ENCODE results near the gene POLR3GL.

The POLR3GL gene

DNA sequence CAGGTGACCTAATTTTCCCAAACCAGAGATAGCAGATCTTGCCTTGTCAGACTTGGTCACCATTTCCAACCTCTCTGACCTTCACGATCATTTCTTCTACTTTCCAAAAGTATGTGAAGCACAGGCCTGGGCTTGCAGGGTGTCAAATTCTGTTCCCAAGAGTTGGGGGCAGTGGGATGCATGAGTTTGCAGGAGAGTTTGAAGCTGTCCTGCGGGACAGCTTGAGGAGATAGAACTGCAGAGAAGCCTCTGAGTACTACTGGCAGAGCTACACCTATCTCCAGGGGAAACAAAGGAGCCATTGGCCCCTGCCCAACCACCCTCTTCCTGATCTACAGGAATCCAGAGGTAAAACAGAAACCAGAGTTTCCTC is 20.6 kb downstream of the POLR3GL start:
- peak overlapping the region; percentile 94 for H3K27ac ChIP-seq (ENCODE audit: low read length)
- H3K4me1 ChIP-seq (ENCODE audit: control insufficient read depth, insufficient read depth, low read length): peaks cover 47% of the 10 kb centered on the region
- no peaks in the 10 kb centered on the region for H3K36me3 ChIP-seq (ENCODE audit: control insufficient read depth in 2 of 2, insufficient read depth in 2 of 2, low read length in 2 of 2)
- peak overlapping the region; percentile 39 to 55 for H3K9ac ChIP-seq (ENCODE audit: low read length in 2 of 2)
- H3K4me3 ChIP-seq (ENCODE audit: low read length in 2 of 2): peak overlapping the region in 1 of 2 donors; percentile 61
- no peaks in the 10 kb centered on the region for H3K27me3 ChIP-seq (ENCODE audit: control insufficient read depth in 1 of 2, insufficient read depth in 2 of 2, low read length in 2 of 2)
- no peaks in the 10 kb centered on the region for H3K9me3 ChIP-seq (ENCODE audit: control insufficient read depth in 2 of 2, low read length in 2 of 2)

DNA sequence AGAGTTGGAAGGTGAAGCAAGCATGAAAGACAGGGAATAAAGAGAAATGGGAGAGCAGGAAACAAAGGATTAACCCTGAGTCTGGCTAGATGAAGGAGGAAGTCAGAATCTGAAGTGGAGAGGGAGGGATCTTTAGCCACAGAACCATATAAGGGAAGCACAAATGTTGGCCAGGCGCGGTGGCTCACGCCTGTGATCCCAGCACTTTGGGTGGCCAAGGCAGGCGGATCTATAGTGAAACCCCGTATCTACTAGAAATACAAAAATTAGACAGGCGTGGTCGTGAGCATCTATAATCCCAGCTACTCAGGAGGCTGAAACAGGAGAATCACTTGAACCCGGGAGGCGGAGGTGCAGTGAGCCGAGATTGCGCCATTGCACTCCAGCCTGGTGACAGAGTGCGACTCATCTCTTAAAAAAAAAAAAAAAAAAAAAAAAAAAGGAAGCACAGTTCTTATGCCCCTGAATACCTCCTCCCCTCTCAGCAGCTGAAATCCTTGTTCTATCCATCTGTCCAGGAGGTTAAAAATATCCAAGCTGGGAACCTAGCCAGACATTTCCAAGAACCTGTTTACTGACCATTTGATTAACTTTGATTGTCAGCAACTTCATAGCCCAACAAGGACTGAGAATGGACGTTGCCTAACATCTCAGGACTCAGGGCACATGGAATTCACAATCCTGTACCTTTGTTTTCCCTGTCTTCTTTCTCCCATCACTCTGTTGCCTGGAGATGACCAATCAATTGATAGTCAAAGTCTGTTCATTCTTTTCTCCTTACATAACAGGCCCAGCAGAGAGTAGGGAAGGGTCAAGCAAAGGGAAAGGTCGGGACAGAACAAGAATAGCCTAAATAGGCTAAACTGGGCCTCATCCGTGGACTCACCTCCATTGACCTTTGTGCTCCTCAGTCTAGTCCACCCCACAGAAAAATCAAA is 21.3 kb downstream of the POLR3GL start:
- H3K36me3 ChIP-seq (ENCODE audit: control insufficient read depth in 2 of 2, insufficient read depth in 2 of 2, low read length in 2 of 2): no peaks in the 10 kb centered on the region
- peaks cover 40% of the 10 kb centered on the region for H3K4me1 ChIP-seq (ENCODE audit: control insufficient read depth, insufficient read depth, low read length)
- H3K4me3 ChIP-seq (ENCODE audit: low read length in 2 of 2): peak overlapping the region in 1 of 2 donors; percentile 61
- no peaks in the 10 kb centered on the region for H3K27me3 ChIP-seq (ENCODE audit: control insufficient read depth in 1 of 2, insufficient read depth in 2 of 2, low read length in 2 of 2)
- peak overlapping the region; percentile 94 for H3K27ac ChIP-seq (ENCODE audit: low read length)
- no peaks in the 10 kb centered on the region for H3K9me3 ChIP-seq (ENCODE audit: control insufficient read depth in 2 of 2, low read length in 2 of 2)
- peak overlapping the region; percentile 39 to 55 for H3K9ac ChIP-seq (ENCODE audit: low read length in 2 of 2)

DNA sequence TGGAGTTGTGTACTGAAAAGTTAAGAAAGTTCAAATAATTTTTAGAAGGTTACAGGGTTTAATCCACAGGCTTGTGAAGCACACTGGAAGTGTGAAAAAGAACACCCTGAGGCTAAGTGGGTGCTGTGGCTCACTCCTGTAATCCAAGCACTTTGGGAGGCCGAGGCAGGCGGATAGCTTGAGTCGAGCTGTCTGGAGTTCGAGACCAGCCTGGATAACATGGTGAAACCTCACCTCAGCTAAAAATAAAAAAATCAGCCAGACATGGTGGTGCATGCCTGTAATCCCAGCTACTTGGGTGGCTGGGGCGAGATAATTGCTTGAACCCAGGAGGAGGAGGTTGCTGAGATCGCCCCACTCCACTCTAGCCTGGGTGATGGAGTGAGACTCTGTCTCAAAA is 22.1 kb downstream of the POLR3GL start:
- peak overlapping the region; percentile 94 for H3K27ac ChIP-seq (ENCODE audit: low read length)
- peak overlapping the region in 1 of 2 donors; percentile 3 for H3K4me3 ChIP-seq (ENCODE audit: low read length in 2 of 2)
- no peaks in the 10 kb centered on the region for H3K36me3 ChIP-seq (ENCODE audit: control insufficient read depth in 2 of 2, insufficient read depth in 2 of 2, low read length in 2 of 2)
- peak overlapping the region in 1 of 2 donors; percentile 36 for H3K9ac ChIP-seq (ENCODE audit: low read length in 2 of 2)
- H3K27me3 ChIP-seq (ENCODE audit: control insufficient read depth in 1 of 2, insufficient read depth in 2 of 2, low read length in 2 of 2): no peaks in the 10 kb centered on the region
- no peaks in the 10 kb centered on the region for H3K9me3 ChIP-seq (ENCODE audit: control insufficient read depth in 2 of 2, low read length in 2 of 2)
- peaks cover 37% of the 10 kb centered on the region for H3K4me1 ChIP-seq (ENCODE audit: control insufficient read depth, insufficient read depth, low read length)

DNA sequence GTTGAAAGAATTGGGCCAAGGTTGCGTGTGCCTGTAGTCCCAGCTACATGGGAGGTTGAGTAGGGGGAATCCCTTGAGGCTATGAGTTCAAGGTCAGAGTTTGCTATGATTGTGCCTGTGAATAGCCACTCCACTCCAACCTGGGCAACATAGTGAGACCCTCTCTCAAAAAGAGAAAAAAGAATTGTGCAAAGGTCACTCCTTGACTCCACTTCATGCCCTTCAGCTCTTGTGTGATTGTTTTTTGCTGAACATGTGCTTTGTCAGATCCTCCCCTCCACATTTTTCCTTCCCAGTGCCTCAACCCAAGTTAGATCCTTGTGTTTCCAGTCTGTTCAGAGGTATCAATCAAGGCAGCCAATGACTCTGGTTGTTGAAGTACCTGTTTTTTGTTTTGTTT is 23.4 kb downstream of the POLR3GL start:
- no peak overlapping the region for H3K4me3 ChIP-seq (ENCODE audit: low read length in 2 of 2)
- no peak overlapping the region for H3K9ac ChIP-seq (ENCODE audit: low read length in 2 of 2)
- H3K27me3 ChIP-seq (ENCODE audit: control insufficient read depth in 1 of 2, insufficient read depth in 2 of 2, low read length in 2 of 2): no peaks in the 10 kb centered on the region
- H3K27ac ChIP-seq (ENCODE audit: low read length): no peak overlapping the region
- H3K9me3 ChIP-seq (ENCODE audit: control insufficient read depth in 2 of 2, low read length in 2 of 2): no peaks in the 10 kb centered on the region
- H3K4me1 ChIP-seq (ENCODE audit: control insufficient read depth, insufficient read depth, low read length): peaks cover 31% of the 10 kb centered on the region
- peaks cover 6 to 10% of the 10 kb centered on the region in 2 donors for H3K36me3 ChIP-seq (ENCODE audit: control insufficient read depth in 2 of 2, insufficient read depth in 2 of 2, low read length in 2 of 2)

DNA sequence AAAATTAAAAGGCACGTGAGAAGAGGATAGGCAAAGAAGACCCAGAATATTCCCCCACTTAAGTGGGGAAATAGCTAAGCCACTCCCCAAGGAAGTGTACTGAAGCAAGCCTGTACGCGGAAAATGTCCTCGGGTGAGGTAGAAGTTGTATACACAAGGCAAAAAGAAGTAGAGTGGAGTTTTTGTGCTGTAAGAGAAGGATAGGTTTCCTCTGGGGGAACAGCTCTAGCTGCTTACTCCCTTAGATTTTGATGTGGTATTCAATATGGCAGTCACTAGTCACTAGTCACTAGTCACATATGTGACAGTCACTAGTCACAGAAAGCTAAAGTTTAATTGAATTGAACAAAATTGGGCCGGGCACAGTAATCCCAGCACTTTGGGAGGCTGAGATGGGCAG is 24.3 kb downstream of the POLR3GL start:
- H3K4me1 ChIP-seq (ENCODE audit: control insufficient read depth, insufficient read depth, low read length): peaks cover 24% of the 10 kb centered on the region
- peaks cover 14 to 19% of the 10 kb centered on the region in 2 donors for H3K36me3 ChIP-seq (ENCODE audit: control insufficient read depth in 2 of 2, insufficient read depth in 2 of 2, low read length in 2 of 2)
- H3K9ac ChIP-seq (ENCODE audit: low read length in 2 of 2): no peak overlapping the region
- no peaks in the 10 kb centered on the region for H3K9me3 ChIP-seq (ENCODE audit: control insufficient read depth in 2 of 2, low read length in 2 of 2)
- no peak overlapping the region for H3K4me3 ChIP-seq (ENCODE audit: low read length in 2 of 2)
- H3K27me3 ChIP-seq (ENCODE audit: control insufficient read depth in 1 of 2, insufficient read depth in 2 of 2, low read length in 2 of 2): no peaks in the 10 kb centered on the region
- no peak overlapping the region for H3K27ac ChIP-seq (ENCODE audit: low read length)

DNA sequence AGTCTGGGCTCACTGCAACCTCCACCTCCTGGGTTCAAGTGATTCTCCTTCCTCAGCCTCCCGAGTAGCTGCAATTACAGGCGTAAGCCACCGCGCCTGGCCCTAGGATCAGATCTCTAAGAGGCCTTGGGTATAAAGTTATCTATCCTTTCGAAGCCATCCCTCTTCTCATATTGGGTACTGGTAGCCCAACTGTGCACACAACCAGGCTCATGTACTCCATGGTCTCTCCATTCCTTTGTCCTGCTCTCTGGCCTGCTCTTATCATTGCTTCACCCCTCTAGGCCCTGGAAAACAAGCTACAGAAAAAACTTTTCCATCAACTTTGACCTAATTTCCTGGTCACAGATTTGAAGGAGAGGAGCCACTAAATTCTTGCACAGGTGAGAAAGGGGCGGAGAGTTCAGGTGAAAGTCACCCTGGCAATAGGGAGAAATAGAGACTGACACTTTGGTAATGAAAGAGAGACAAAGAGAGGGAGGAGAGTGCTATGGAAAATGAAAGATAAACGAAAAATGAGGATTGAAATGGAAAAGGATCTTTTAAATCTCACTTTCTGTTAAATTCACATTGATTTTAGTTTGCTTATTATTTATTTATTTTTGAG is 25.9 kb downstream of the POLR3GL start:
- Histone ChIP-seq H3K4me3 (ENCODE audit: low read length in 2 of 2) (no peak overlapping the region), H3K4me1 (ENCODE audit: control insufficient read depth, insufficient read depth, low read length) (peaks cover 20% of the 10 kb centered on the region), H3K27me3 (ENCODE audit: control insufficient read depth in 1 of 2, insufficient read depth in 2 of 2, low read length in 2 of 2) (no peaks in the 10 kb centered on the region), H3K36me3 (ENCODE audit: control insufficient read depth in 2 of 2, insufficient read depth in 2 of 2, low read length in 2 of 2) (peaks cover 27 to 35% of the 10 kb centered on the region in 2 donors), H3K9me3 (ENCODE audit: control insufficient read depth in 2 of 2, low read length in 2 of 2) (no peaks in the 10 kb centered on the region), H3K9ac (ENCODE audit: low read length in 2 of 2) (no peak overlapping the region), H3K27ac (ENCODE audit: low read length) (peak overlapping the region; percentile 98)

DNA sequence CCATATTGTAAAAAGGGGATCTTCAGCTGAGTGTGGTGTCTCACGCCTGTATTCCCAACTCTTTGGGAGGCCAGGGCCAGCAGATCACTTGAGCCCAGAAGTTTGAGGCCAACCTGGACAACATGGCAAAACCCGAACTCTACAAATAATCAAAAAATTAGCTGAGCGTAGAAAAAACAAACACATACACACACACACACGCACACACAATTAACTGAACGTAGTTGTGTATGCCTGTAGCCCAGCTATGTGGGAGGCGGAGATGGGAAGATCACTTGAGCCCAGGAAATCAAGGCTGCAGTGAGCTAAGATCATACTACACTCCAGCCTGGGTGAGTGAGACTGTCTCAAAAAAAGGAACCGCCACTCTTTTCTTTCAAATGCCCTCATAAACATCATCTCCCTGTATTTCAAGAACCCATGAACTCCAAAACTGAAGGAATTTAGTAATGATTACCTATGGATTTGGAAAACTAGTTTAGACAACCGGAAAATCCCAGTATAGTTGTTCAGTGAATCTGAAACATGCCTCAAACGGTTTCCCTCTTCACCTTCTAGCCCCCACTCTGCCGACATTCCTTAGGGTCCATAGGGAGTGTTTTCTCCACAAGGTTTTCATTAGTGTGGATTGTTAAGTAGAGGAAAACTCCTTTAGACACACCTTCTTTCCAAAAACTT is 27.4 kb downstream of the POLR3GL start:
- H3K9me3 ChIP-seq (ENCODE audit: control insufficient read depth in 2 of 2, low read length in 2 of 2): no peaks in the 10 kb centered on the region
- peak overlapping the region in 1 of 2 donors; percentile 99 for H3K9ac ChIP-seq (ENCODE audit: low read length in 2 of 2)
- H3K4me3 ChIP-seq (ENCODE audit: low read length in 2 of 2): peak overlapping the region; percentile 92 to 99
- H3K27ac ChIP-seq (ENCODE audit: low read length): peak overlapping the region; percentile 98
- peaks cover 7% of the 10 kb centered on the region for H3K4me1 ChIP-seq (ENCODE audit: control insufficient read depth, insufficient read depth, low read length)
- H3K27me3 ChIP-seq (ENCODE audit: control insufficient read depth in 1 of 2, insufficient read depth in 2 of 2, low read length in 2 of 2): no peaks in the 10 kb centered on the region
- peaks cover 27 to 40% of the 10 kb centered on the region in 2 donors for H3K36me3 ChIP-seq (ENCODE audit: control insufficient read depth in 2 of 2, insufficient read depth in 2 of 2, low read length in 2 of 2)

DNA sequence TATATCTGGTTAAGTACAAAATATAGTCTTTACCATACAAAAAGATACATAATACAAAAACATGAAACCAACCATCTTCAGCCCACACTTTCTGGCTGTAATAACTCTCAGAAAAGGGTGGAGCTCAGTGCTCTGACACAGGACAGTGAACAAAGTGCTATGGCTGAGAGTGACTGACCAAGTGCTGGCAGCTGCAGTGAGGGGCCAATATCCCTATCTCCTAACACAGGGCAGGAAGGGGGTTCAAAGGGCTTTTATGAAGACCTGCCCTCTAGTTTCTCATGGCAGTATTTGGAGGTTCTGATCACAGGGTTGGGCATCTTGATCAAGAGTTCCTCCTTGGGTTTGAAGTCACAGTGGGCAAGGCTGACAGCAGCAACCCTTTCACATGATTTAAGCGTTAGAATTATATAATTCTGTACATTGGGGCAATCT is 28.0 kb downstream of the POLR3GL start:
- Histone ChIP-seq H3K9me3 (ENCODE audit: control insufficient read depth in 2 of 2, low read length in 2 of 2) (no peaks in the 10 kb centered on the region), H3K36me3 (ENCODE audit: control insufficient read depth in 2 of 2, insufficient read depth in 2 of 2, low read length in 2 of 2) (peaks cover 27 to 40% of the 10 kb centered on the region in 2 donors), H3K4me1 (ENCODE audit: control insufficient read depth, insufficient read depth, low read length) (peaks cover 12% of the 10 kb centered on the region), H3K27ac (ENCODE audit: low read length) (peak overlapping the region; percentile 98), H3K4me3 (ENCODE audit: low read length in 2 of 2) (peak overlapping the region; percentile 92 to 99), H3K9ac (ENCODE audit: low read length in 2 of 2) (peak overlapping the region; percentile 52 to 99), H3K27me3 (ENCODE audit: control insufficient read depth in 1 of 2, insufficient read depth in 2 of 2, low read length in 2 of 2) (no peaks in the 10 kb centered on the region)

DNA sequence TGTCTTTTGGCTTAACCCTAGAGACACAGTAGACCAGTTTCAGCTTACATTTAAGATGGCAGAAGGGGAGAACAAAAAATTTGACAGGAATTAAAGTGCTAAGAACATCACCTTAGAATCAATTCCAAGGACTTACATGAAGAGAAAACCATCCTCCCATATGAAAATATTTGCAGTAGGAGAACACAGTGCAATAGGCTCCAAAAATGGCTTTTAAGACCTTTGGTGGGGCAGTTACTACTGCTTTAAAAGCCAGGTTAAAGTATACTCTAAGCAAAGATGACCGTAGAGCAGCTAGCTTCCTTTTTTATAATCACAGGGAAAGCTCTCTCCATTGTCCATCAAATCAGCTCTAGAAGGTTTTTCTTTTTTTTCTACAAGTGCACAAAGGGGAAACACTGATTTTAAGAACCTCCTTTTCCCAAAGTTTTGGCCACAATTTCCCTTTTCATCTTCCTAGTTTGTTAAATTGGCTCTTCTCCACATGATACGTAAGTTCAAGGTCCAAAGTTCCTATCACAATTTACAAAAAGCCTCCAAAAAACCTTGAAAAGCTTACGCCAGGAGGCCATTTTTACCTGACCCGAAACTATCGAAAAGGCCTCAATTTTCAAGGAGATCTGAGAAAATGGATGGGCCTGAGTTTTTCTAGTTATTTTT is 28.6 kb downstream of the POLR3GL start:
- Histone ChIP-seq H3K4me1 (ENCODE audit: control insufficient read depth, insufficient read depth, low read length) (peaks cover 18% of the 10 kb centered on the region), H3K27me3 (ENCODE audit: control insufficient read depth in 1 of 2, insufficient read depth in 2 of 2, low read length in 2 of 2) (no peaks in the 10 kb centered on the region), H3K36me3 (ENCODE audit: control insufficient read depth in 2 of 2, insufficient read depth in 2 of 2, low read length in 2 of 2) (peaks cover 27 to 40% of the 10 kb centered on the region in 2 donors), H3K9ac (ENCODE audit: low read length in 2 of 2) (peak overlapping the region in 1 of 2 donors; percentile 99), H3K4me3 (ENCODE audit: low read length in 2 of 2) (peak overlapping the region; percentile 92 to 99), H3K9me3 (ENCODE audit: control insufficient read depth in 2 of 2, low read length in 2 of 2) (no peaks in the 10 kb centered on the region), H3K27ac (ENCODE audit: low read length) (peak overlapping the region; percentile 98)
